Neural cell (in vitro differentiated cells): ENCODE data around the gene ADAMTS17. TPM values are rescaled to one million over a fixed set of nuclear protein-coding genes. Genes with fewer than 3 reads are reported as not detected.

Experiments used
- H2AFZ ChIP-seq: fragments of 200-600, 300-800 bp; sonication (generic), shearing (Covaris generic); 2 replicates; pipeline ENCODE4 v1.6.0; 2014; ENCODE audit warnings: low read depth, mild to moderate bottlenecking, antibody characterized with exemption, low read length, moderate library complexity
- H3F3A ChIP-seq: fragments of 200-600 bp; shearing (Covaris generic); 2 replicates; pipeline ENCODE4 v1.6.1; 2016; ENCODE audit warnings: mild to moderate bottlenecking, moderate library complexity, mixed read lengths, antibody characterized with exemption, low read length; ENCODE audit not compliant: insufficient read depth, poor library complexity, severe bottlenecking
- H3K27ac ChIP-seq: fragments of 200-600, 300-800 bp; sonication (generic), shearing (Covaris generic); 2 replicates; pipeline ENCODE4 v1.5.1; 2014; ENCODE audit warnings: mild to moderate bottlenecking, low read length, moderate library complexity
- H3K27me3 ChIP-seq: fragments of 300-800, 200-600 bp; sonication (generic), shearing (Covaris generic); 2 replicates; pipeline ENCODE4 v1.6.0; 2014; ENCODE audit warnings: mild to moderate bottlenecking, low read depth, low read length, moderate library complexity; ENCODE audit not compliant: insufficient read depth
- H3K36me3 ChIP-seq: fragments of 300-800, 200-600 bp; sonication (generic), shearing (Covaris generic); 2 replicates; pipeline ENCODE4 v1.5.1; 2014; ENCODE audit warnings: mild to moderate bottlenecking, antibody characterized with exemption, low read length, moderate library complexity; ENCODE audit not compliant: insufficient read depth
- H3K4me2 ChIP-seq: fragments of 300-800, 200-600 bp; sonication (generic), shearing (Covaris generic); 2 replicates; pipeline ENCODE4 v1.6.0; 2014; ENCODE audit warnings: mild to moderate bottlenecking, low read length
- H3K4me3 ChIP-seq: fragments of 300-800, 200-600 bp; sonication (generic), shearing (Covaris generic); 2 replicates; pipeline ENCODE4 v1.5.1; 2014; ENCODE audit warnings: mild to moderate bottlenecking, low read length, moderate library complexity
- H3K79me2 ChIP-seq: fragments of 200-600 bp; shearing (Covaris generic); replicated peaks from 2 replicates; pipeline ENCODE4 v1.6.0; 2014; ENCODE audit warnings: mild to moderate bottlenecking, low read length, moderate library complexity; ENCODE audit not compliant: insufficient read depth
- H3K9ac ChIP-seq: fragments of 300-800, 200-600 bp; sonication (generic), shearing (Covaris generic); 2 replicates; pipeline ENCODE4 v1.6.1; 2016; ENCODE audit warnings: mild to moderate bottlenecking, low read length, mixed read lengths
- H3K9me2 ChIP-seq: fragments of 200-600 bp; shearing (Covaris generic); 2 replicates; pipeline ENCODE4 v1.6.1; 2016; ENCODE audit warnings: mild to moderate bottlenecking, low read length, mixed read lengths; ENCODE audit not compliant: insufficient read depth
- H3K9me3 ChIP-seq: fragments of 200-600, 300-800 bp; sonication (generic), shearing (Covaris generic); 2 replicates; pipeline ENCODE4 v1.6.1; 2016; ENCODE audit warnings: mild to moderate bottlenecking, mixed run types, low read length, moderate library complexity, mixed read lengths
- H4K20me1 ChIP-seq: fragments of 200-600 bp; shearing (Covaris generic); 2 replicates; pipeline ENCODE4 v1.6.1; 2016; ENCODE audit warnings: mild to moderate bottlenecking, mixed run types; ENCODE audit not compliant: insufficient read depth
- CTCF ChIP-seq: fragments of 450-650 bp; IDR thresholded peaks from 2 replicates; pipeline ENCODE4 v1.5.1; 2014; ENCODE audit warnings: antibody characterized with exemption, mild to moderate bottlenecking, moderate library complexity; ENCODE audit not compliant: poor library complexity, severe bottlenecking
- EP300 ChIP-seq: fragments of 450-650 bp; conservative IDR thresholded peaks from 2 replicates; pipeline ENCODE4 v1.6.1; 2014; ENCODE audit warnings: antibody characterized with exemption, mild to moderate bottlenecking, moderate library complexity; ENCODE audit not compliant: poor library complexity, severe bottlenecking
- EZH2 ChIP-seq: fragments of 200-600, 300-800 bp; shearing (Covaris generic), sonication (generic); IDR thresholded peaks from 2 replicates; pipeline ENCODE4 v1.6.1; 2014; ENCODE audit warnings: antibody characterized with exemption, low read length, borderline replicate concordance, mild to moderate bottlenecking; ENCODE audit not compliant: insufficient read depth, poor library complexity, severe bottlenecking
- MXI1 ChIP-seq: fragments of 450-650 bp; conservative IDR thresholded peaks from 2 replicates; pipeline ENCODE4 v1.6.1; 2014; ENCODE audit warnings: antibody characterized with exemption, mild to moderate bottlenecking; ENCODE audit not compliant: poor library complexity, severe bottlenecking
- POLR2AphosphoS5 ChIP-seq: IDR thresholded peaks from 2 replicates; pipeline ENCODE4 v1.6.1; 2012
- RAD21 ChIP-seq: fragments of 450-650 bp; conservative IDR thresholded peaks from 2 replicates; pipeline ENCODE4 v1.6.1; 2014; ENCODE audit warnings: antibody characterized with exemption, mild to moderate bottlenecking, moderate library complexity
- REST ChIP-seq: IDR thresholded peaks from 2 replicates; pipeline ENCODE4 v1.6.1; 2012; ENCODE audit warnings: borderline replicate concordance
- SMC3 ChIP-seq: fragments of 450-650 bp; conservative IDR thresholded peaks from 2 replicates; pipeline ENCODE4 v1.6.1; 2014; ENCODE audit warnings: antibody characterized with exemption, mild to moderate bottlenecking, moderate library complexity; ENCODE audit not compliant: poor library complexity
- TAF1 ChIP-seq: IDR thresholded peaks from 2 replicates; pipeline ENCODE4 v1.6.1; 2012; ENCODE audit warnings: low read depth
- polyA plus RNA-seq: library from polyadenylated mRNA; depleted of rRNA; stranded (reverse); fragments of >200 nt; gene quantifications from 2 replicates; pipeline ENCODE4 v1.2.3, GENCODE V29; 2014

ADAMTS17 gene
- polyA plus RNA-seq, 1 donor from 2014 or later: 0.04 TPM

- no peak overlapping the region for H3K27ac ChIP-seq
- no peaks in the 10 kb centered on the region for H3K27me3 ChIP-seq
- no peaks in the 10 kb centered on the region for H3K9me2 ChIP-seq
- TF ChIP-seq EZH2: no peak
- TF ChIP-seq MXI1: no peak
- TF ChIP-seq POLR2AphosphoS5: no peak
- no peak for TF ChIP-seq EP300
- TF ChIP-seq REST: no peak
- no peak for TF ChIP-seq RAD21
- no peak for TF ChIP-seq CTCF
- no peak for TF ChIP-seq SMC3
- TF ChIP-seq TAF1: no peak
- no peaks in the 10 kb centered on the region for H3K36me3 ChIP-seq
- no peak overlapping the region for H3K9ac ChIP-seq
- H2AFZ ChIP-seq: no peak overlapping the region
- no peaks in the 10 kb centered on the region for H3F3A ChIP-seq
- no peak overlapping the region for H3K4me3 ChIP-seq
- no peaks in the 10 kb centered on the region for H4K20me1 ChIP-seq
- no peaks in the 10 kb centered on the region for H3K9me3 ChIP-seq
- H3K4me2 ChIP-seq: no peak overlapping the region
- no peaks in the 10 kb centered on the region for H3K79me2 ChIP-seq
These were observed 11.6 kb downstream of the ADAMTS17 start for GRCh38 chr15:100330221-100330620.

GRCh38 chr15:100328796-100329195 lies 13.0 kb downstream of the ADAMTS17 start:
- H3K9me3 ChIP-seq: no peaks in the 10 kb centered on the region
- no peak overlapping the region for H2AFZ ChIP-seq
- H3K9ac ChIP-seq: no peak overlapping the region
- H3K27ac ChIP-seq: no peak overlapping the region
- no peaks in the 10 kb centered on the region for H3K36me3 ChIP-seq
- no peak overlapping the region for H3K4me3 ChIP-seq
- H3K79me2 ChIP-seq: no peaks in the 10 kb centered on the region
- H3K4me2 ChIP-seq: no peak overlapping the region
- no peaks in the 10 kb centered on the region for H3K9me2 ChIP-seq
- H3F3A ChIP-seq: no peaks in the 10 kb centered on the region
- no peak for TF ChIP-seq POLR2AphosphoS5
- TF ChIP-seq TAF1: no peak
- no peak for TF ChIP-seq RAD21
- TF ChIP-seq EP300: no peak
- no peak for TF ChIP-seq CTCF
- TF ChIP-seq SMC3: no peak
- TF ChIP-seq REST: no peak
- TF ChIP-seq MXI1: no peak
- TF ChIP-seq EZH2: no peak
- no peaks in the 10 kb centered on the region for H4K20me1 ChIP-seq
- no peaks in the 10 kb centered on the region for H3K27me3 ChIP-seq
